HG03439 (cell line): ENCODE measurements around the gene ZNF808.
"Not testable (repeated sequence)": the region's sequence is repeated elsewhere in the genome, so short reads cannot be mapped to it uniquely, and the experiment has no call there.

Source experiments
- ATAC-seq: cut with Tn5 transposase; IDR thresholded peaks from one replicate; pipeline ENCODE4 v1.9.1; 2021; ENCODE audit warnings: mild to moderate bottlenecking, moderate library complexity; ENCODE audit not compliant: unreplicated experiment

The ZNF808 gene

DNA sequence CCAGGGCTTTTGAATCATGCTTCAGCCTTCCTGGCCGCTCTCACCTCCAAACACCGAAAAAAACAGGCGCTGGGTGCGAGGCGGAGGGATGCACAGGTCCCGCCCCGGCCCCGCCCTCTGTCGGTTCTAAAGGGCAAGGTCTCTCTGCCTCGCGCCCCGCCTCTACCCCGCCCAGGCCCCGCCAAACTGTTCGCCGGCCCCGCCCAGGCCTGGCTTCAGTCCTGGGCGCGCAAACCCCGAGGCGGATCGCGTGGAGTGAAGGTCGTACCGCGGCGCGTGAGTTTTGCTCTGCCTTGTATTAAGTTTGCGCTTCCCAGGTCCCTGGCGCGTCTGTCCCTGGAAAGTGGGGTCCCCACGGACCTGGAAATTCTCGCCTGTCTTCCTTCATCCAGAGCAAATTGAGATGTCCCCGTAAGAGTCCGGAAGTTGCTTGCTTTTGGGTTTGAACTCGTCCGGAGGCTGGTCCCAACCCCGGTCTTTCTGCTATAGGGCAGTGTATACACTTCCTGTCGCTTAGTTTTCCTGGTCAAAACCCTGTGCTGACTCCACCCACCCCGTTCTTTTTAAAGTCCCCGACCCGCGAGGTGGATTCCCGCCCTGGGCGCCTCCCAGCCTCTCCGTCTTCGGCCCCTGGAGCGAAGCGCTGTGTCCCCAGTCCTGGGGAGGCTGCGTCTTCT, 8.4 kb downstream of the ZNF808 start:
- ATAC-seq, result peak; percentile 90

DNA sequence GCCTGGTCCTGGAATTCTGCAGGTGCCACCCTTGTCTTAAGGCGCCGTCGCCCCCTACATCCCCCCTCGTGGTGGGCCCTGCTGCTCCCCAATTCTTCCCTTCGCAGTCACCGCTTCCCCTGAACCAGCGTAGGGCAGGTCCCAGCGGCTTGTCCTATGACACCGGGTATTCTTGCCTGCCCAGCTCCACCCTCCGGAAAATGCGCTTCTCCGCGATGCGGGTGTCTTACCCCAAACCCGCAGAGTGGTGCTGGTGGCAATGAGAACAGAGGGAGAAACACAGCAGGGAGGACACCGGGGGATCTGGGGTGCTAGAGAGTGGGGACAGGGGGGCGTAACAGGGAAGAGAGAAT, 9.0 kb downstream of the ZNF808 start:
- no peak for ATAC-seq

DNA sequence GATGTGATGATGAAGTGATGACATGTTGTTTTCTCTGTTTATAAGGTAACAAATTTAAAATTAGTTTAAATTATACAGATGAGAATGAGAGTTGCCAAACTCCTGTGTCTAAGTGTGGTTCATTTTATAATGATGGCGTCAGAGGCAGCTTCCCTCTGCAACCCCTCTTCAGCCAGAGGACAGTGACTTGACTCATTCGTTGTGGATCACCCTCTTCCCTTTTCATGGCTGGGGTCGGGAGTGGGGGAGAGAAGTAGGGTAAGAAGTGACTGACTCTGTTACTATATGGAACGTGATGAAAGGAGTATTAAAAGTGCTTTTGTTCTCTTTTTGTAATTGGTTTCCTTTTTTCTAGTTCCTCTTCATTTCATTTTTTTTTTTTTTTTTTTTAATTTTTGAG, 11.3 kb downstream of the ZNF808 start:
- ATAC-seq, result not testable (repeated sequence)

DNA sequence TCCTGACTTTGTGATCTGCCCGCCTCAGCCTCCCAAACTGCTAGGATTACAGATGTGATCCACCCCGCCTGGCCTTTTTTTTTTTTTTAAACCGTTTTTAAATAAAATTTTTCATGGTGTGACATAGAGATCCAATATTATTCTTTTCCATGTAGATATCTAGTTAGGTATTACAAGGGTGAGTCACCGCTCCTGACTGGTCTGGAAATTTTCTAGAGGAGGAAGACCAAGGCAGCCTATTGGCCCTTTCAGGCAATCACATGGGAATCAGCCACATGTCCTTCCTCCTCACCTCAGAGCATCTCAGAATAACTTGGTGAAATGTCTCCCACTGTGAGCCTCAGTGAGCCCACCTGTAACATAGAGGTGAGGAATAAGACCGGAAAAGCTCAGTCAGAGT, 13.7 kb downstream of the ZNF808 start:
- not testable (repeated sequence) for ATAC-seq

DNA sequence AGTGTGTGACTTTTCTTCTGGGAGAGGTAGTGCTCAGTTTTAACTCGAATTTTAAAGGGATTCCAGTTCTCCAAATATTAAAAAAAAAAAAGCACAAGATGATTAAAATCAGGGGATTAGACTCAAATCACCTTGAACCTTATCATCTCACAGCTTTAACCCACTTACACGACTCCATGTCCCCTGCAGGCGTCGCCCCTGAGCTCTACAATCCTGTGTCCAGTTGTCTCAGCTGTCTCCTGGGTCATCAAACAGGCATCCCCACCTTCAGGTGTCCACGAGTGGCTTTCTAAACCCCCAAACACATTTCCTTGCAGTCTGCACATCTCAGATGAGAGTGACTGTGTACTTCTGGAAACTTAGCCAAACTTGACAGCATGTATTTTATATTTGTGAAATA, 14.1 kb downstream of the ZNF808 start:
- ATAC-seq, result no peak

DNA sequence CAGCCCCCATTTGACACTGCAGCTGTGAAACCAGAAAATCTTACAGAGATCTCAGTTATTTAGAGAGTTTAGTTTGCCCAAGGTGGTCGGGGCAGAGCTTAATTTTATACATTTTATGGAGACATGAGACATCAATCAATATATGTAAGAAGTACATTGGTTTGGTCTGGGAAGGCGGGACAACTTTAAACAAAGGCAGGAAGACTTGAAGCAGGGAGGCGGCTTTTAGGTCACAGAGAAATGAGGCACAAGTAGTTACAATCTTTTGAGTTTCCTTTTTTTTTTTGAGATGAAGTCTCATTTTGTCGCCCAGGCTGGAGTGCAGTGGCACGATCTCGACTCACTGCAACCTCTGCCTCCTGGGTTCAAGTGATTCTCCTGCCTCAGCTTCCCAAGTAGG, 15.1 kb downstream of the ZNF808 start:
- ATAC-seq, result not testable (repeated sequence)

DNA sequence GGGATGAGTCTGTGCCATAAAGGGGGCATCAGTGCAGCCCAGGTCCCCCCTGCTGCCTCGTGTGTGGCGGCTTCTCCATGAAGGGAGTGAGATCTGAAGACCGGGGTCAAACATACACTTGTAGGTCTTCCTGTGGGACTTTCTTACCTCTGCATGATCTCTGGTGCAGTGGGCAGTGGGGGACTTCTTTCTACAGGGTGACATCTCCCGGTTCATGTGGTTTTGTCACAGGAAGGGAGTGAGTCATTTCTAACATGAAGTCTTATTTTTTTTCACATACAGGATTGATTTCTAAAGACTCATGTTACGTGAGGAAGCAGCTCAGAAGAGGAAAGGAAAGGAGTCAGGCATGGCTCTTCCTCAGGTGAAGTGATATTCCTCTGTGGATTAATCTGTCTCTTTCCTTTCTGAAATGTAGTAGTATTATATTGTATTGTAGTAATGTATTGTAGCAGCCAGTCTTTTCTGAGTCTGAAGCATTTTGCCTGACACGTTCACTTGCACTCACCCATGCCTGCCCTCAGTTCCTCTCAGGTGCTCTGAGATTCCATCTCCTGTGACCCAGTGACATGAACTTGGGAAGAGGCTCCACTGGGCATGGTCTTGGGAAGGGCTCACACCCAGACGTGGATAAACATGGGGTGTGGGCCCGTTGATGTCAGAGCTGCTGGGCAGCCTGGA, 15.7 kb downstream of the ZNF808 start:
- no peak for ATAC-seq

DNA sequence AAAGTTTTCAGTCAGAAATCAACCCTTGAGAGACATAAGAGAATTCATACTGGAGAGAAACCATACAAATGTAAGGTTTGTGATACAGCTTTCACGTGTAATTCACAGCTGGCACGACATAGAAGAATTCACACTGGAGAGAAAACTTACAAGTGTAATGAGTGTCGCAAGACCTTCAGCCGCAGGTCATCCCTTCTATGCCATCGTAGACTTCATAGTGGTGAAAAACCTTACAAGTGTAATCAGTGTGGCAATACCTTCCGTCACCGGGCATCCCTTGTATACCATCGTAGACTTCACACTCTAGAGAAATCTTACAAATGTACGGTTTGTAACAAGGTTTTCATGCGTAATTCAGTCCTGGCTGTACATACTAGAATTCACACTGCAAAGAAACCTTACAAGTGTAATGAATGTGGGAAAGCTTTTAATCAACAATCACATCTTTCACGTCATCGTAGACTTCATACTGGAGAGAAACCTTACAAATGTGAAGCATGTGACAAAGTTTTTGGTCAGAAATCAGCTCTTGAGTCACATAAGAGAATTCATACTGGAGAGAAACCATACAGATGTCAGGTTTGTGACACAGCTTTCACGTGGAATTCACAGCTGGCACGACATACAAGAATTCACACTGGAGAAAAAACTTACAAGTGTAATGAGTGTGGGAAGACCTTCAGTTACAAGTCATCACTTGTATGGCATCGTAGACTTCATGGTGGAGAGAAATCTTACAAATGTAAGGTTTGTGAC, 26.9 kb downstream of the ZNF808 start:
- ATAC-seq, result no peak

DNA sequence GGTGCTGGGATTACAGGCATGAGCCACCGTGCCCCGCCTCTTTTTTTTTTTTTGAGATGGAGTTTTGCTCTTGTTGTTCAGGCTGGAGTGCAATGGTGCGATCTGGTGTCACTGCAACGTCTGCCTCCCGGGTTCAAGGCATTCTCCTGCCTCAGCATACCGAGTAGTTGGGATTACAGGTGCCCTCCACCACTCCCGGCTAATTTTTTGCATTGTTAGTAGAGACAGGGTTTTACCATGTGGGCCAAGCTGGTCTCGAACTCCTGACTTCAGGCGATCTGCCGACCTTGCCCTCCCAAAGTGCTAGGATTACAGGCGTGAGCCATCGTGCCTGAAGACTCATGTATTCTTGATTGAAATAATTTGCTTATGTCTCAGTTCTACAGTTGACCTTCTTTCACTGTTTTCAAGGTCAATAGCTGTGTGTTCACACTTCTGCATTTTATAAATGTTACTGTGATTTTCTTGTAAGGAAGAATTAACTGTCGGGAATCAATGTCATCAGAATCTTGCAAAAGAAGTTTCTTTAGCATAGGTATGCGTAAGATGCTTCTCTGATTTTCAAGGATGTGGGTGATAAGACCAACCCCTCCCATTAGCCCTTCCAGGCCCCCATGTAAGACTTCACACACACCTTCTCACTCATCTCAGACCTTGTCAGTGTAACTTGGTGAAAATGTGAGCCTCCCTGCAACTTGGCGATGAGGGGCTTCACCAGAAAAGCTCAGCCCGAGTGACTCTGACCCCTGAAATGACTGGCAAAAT, 29.9 kb downstream of the ZNF808 start:
- ATAC-seq, result no peak

DNA sequence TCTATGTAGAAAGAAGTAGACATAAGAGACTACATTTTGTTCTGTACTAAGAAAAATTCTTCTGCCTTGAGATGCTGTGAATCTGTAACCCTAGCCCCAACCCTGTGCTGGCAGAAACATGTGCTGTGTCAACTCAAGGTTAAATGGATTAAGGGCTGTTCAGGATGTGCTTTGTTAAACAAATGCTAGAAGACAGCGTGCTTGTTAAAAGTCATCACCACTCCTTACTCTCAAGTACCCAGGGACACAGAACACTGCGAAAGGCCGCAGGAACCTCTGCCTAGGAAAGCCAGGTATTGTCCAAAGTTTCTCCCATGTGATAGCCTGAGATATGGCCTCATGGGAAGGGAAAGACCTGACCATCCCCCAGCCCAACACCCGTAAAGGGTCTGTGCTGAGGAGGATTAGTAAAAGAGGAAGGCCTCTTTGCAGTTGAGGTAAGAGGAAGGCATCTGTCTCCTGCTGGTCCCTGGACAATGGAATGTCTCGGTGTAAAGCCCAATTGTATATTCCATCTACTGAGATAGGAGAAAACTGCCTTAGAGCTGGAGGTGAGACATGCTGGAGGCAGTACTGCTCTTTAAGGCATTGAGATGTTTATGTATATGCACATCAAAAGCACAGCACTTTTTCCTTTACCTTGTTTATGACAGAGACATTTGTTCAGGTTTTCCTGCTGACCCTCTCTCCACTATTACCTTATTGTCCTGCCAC, 31.4 kb downstream of the ZNF808 start:
- not testable (repeated sequence) for ATAC-seq

DNA sequence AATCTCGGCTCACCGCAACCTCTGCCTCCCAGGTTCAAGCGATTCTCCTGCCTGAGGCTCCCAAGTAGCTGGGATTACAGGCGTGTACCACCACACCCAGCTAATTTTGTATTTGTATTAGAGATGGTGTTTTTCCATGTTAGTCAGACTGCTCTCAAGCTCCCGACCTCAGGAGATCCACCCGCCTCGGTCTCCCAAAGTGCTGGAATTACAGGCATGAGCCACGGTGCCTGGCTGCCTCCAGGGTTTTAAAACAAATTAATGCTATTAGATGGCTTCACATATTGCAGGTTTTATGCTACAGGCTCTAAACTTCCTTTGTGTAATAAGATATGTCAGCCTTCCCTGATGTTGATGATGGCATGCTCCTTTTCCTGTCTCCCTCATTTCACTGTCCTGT, 34.1 kb downstream of the ZNF808 start:
- ATAC-seq, result not testable (repeated sequence)

DNA sequence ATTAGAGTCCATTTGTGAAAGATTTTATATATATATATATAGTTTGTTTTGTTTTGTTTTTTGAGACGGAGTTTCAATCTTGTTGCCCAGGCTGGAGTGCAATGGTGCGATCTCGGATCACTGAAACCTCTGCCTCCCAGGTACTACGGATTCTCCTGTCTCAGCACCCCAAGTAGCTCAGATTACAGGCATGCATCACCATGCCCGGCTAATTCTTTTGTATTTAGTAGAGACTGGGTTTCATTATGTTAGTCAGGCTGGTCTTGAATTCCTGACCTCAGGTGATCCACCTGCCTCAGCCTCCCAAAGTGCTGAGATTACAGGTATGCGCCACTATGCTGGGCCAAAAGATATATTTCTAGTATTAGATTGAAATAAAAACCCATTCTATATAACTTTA, 38.7 kb downstream of the ZNF808 start:
- ATAC-seq, result no peak

DNA sequence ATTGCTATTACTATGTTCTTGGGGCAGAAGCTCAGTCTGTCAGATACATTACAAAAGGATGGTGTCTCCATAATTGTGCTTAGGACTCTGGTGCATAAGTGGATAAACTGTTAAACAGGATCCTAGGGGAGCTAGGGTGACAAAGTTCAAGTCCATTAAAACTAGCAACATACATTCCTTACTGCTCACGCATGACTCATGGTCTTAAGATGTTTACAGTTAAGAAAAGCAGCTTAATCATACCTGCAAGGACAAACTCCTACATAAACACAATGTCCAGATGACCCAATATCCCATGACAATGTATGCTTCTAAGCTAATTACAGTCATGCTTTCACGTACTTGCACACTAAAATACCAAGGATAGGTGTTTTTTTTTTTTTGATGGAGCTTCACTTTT, 39.1 kb downstream of the ZNF808 start:
- no peak for ATAC-seq

DNA sequence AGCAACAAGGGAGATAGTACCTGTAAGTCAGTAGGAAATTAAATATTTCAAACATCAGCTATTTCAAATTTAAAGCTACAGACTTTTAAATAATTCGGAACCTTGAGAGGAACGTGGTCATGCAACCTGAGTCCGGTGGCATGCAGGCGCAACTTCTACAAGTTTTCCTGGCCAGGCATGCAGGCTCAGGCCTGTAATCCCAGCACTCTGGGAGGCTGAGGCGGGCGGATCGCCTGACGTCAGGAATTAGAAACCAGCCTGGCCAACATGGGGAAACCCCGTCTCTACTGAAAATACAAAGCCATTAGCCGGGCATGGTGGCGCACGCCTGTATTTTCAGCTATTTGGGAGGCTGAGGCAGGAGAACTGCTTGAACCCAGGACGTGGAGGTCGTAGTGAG, 40.5 kb downstream of the ZNF808 start:
- no peak for ATAC-seq

DNA sequence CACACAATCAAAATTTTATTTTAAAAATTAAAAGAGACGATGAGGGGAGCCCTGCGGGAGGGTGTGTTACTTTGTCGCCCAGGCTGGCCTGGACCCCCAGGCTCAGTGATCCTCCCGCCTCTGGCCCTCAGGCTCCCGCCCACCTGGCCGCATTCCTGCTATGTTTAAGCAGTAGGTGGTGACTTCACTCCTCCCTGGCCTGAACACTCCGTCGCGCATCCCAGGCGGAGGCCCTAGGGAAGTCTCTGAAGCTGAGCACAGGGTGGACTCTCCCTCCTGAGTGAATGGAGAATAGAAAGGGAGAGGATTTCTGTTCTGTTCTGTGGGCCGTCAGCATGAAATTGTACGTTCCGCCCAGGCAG, 42.2 kb downstream of the ZNF808 start:
- not testable (repeated sequence) for ATAC-seq

DNA sequence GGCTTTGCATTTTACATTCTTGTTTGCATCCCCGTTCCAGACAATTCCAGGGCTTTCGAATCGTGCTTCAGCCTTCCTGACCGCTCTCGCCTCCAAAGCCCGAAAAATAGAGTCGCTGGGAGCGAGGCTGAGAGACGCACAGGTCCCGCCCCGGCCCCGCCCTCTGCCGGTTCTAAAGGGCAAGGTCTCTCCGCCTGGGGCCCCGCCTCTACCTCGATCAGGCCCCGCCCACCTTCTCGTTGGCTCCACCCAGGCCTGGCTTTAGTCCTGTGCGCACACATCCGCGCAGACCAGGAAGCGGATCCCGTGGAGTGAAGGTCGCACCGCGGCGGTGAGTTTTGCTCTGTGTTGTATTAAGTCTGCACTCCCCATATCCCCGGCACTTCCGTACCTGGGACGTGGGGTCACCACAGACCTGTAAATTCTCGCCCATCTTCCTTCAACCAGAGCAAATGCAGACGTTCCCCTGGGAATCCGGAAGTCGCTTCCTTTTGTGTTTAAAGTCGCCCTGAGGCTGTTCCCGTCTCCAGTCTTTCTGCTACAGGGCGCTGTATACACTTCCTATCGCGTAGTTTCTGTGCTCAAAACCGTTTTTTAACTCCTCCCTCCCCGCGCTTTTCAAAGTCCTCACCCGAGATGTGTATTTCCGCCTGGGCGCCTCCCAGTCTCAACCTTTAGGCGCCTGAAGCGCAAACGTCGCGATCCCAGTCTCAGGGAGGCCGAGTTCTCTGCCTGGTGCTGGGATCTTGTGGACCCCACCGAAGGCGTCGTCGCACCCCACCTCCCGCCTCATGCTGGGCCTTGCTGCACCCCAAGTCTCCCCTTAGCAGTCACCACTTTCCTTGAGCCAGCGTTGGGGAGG, 42.8 kb downstream of the ZNF808 start, which contains the start of gene ZNF701:
Gene ZNF701 (plus strand): TSS at position 288 of the 862 bp plus-strand sequence. CDS start 3,861 bp downstream, outside the sequence.
- ATAC-seq, result peak; percentile 86

DNA sequence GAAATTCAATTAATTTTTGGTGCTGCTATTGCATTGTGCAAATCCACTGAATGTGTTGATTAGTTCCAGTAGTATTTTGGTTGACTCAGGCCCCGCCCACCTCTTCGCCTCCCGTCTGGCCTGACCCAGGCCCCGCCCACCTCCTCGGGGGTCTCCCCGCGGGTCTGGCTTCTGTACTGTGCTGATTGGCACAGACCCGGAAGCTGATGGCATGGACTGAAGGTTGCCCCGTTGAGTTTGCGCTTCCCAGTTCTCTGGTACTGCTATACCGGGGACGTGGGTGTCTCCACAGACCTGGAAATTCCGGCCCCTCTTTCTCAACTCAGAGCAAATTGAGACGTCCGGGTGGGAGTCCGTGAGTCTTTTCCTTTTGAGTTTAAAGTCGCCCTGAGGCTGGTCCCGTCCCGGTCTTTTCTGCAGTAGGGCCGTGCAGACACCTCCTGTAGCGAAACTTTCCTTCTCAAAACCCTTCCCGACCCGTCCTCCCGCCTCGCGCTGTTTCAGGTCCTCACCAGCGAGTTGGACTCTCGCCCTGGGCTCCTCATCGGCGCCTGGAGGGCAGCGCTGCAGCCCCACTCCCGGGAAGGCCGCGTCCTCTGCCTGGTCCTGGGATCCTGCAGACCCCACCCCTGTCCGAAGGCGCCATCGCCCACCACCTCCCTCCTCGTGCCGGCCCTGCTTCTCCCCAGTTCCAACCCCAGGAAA, 57.4 kb downstream of the ZNF808 start:
- no peak for ATAC-seq

DNA sequence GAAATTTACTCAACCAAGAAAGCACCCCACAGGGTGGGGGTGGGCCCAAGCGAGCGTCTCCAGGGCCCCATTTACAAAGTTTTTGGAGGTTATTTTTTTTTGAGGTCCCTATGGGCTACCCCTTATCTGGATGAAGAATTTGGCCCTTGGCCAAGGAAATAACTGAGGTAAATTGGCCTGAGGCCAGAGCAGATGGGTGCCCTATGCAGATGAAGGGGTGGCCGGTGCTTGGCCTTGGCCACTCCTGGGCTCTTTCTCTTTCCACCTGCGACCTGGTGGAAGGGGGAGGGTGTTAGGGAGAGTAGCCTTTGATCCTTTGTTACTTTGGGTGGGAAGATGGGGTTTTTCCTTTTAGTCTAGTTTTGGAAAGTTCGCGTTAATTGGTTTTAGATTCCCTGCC, 58.1 kb downstream of the ZNF808 start:
- ATAC-seq, result no peak

DNA sequence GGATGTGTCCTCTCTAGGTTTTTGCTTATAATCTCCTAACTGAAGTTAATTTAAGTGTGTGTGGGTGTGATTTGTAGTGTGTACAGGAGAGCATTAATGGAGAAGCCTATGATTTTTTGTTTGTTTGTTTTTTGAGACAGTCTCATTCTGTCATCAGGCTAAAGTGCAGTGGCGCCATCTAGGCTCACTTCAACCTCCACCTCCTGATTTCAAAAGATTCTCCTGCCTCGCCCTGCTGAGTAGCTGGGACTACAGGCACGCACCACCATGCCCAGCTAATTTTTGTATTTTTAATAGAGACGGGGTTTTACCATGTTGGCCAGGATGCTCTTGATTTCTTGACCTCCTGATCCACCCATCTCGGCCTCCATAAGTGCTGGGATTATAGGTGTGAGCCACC, 63.3 kb downstream of the ZNF808 start:
- no peak for ATAC-seq
